ENCODE data around the gene GDF10. TPM values are rescaled to one million over a fixed set of nuclear protein-coding genes. Genes with fewer than 3 reads are reported as not detected.

The GDF10 gene
- total and polyA plus RNA-seq, 2 of the 8 experiments (the other 6 are each of a cell fraction or from before 2014, with no cell fraction given) = 0.19 to 0.32 TPM

- TF ChIP-seq ATF3 (IDR thresholded peaks at IDR 0.05; ENCODE audit: insufficient read depth, low read depth, low read length) (no peak), NRF1 (IDR thresholded peaks at IDR 0.05; ENCODE audit: low read depth, low read length) (no peak), EGR1 (IDR thresholded peaks at IDR 0.05; ENCODE audit: borderline replicate concordance, low read depth, low read length) (no peak), BCL11A (IDR thresholded peaks at IDR 0.05; ENCODE audit: low read depth in 2 of 2, low read length in 2 of 2) (no peak), SIX5 (IDR thresholded peaks at IDR 0.05; ENCODE audit: low read depth, low read length) (no peak), GTF2F1 (IDR thresholded peaks at IDR 0.05; ENCODE audit: borderline replicate concordance, low read depth, low read length) (no peak), CEBPB (IDR thresholded peaks at IDR 0.05; ENCODE audit: low read depth, low read length) (no peak)
Observed at GRCh38 chr10:47295411-47295810, 4.6 kb upstream of the GDF10 start (continued).
